Left ventricle myocardium inferior (tissue), 1 donor: ENCODE measurements around the gene TSC22D1. TPM values are rescaled to one million over a fixed set of nuclear protein-coding genes. Genes with fewer than 3 reads are reported as not detected.
"Not testable (repeated sequence)": the region's sequence is repeated elsewhere in the genome, so short reads cannot be mapped to it uniquely, and the experiment has no call there.

Experiments used
- DNase-seq: peaks from one replicate; pipeline ENCODE4 v3.0.0-alpha.2; 2020
- H3K27ac ChIP-seq: fragments of 200-600 bp; replicated peaks from 2 replicates; pipeline ENCODE4 v1.8.0; 2021
- H3K27me3 ChIP-seq: fragments of 200-600 bp; 2 replicates; pipeline ENCODE4 v1.8.0; 2021; ENCODE audit warnings: low read depth
- H3K36me3 ChIP-seq: fragments of 200-600 bp; 2 replicates; pipeline ENCODE4 v1.8.0; 2021
- H3K4me1 ChIP-seq: fragments of 200-600 bp; 2 replicates; pipeline ENCODE4 v1.8.0; 2021
- H3K4me3 ChIP-seq: fragments of 200-600 bp; 2 replicates; pipeline ENCODE4 v1.8.0; 2021; ENCODE audit warnings: mild to moderate bottlenecking, moderate library complexity
- H3K9me3 ChIP-seq: fragments of 200-600 bp; replicated peaks from 2 replicates; pipeline ENCODE4 v1.8.0; 2021
- CTCF ChIP-seq: fragments of 200-600 bp; IDR thresholded peaks from 2 replicates; pipeline ENCODE4 v1.8.0; 2021; ENCODE audit warnings: antibody characterized with exemption, mild to moderate bottlenecking, borderline replicate concordance
- intact Hi-C: fragments of 100-400 bp; cut with micrococcal nuclease; formaldehyde crosslinking; loops from one replicate; pipeline ENCODE4 v1.11.0; 2022
- total RNA-seq: library from RNA; stranded (reverse); fragmentation: NEBNext Ultra II Directional; extraction: Animal tissue kit (Norgen Biotek cat#: 25700); gene quantifications from one replicate; pipeline ENCODE4 v1.2.1, GENCODE V29; 2021
- donor health status: DM: no; HTN: yes; CAD: no; lungs with severe emphysema.

TSC22D1 gene
- total RNA-seq, 1 donor from 2014 or later: 158 TPM

- Histone ChIP-seq H3K27me3 (no peaks in the 10 kb centered on the region), H3K4me3 (no peak overlapping the region), H3K36me3 (no peaks in the 10 kb centered on the region), H3K4me1 (peaks cover 12% of the 10 kb centered on the region), H3K9me3 (no peaks in the 10 kb centered on the region), H3K27ac (no peak overlapping the region)
- TF ChIP-seq CTCF: no peak
- intact Hi-C loops: no loop called here
- no peak for DNase-seq
Observed at GRCh38 chr13:44566601-44567000, 9.5 kb downstream of the TSC22D1 start.

GRCh38 chr13:44565881-44566280, 10.2 kb downstream of the TSC22D1 start:
- H3K27me3 ChIP-seq: no peaks in the 10 kb centered on the region
- no peak for DNase-seq
- no peak overlapping the region for H3K4me3 ChIP-seq
- no peaks in the 10 kb centered on the region for H3K36me3 ChIP-seq
- no peak for TF ChIP-seq CTCF
- H3K4me1 ChIP-seq: peaks cover 4% of the 10 kb centered on the region
- intact Hi-C loops: no loop called here
- no peaks in the 10 kb centered on the region for H3K9me3 ChIP-seq
- H3K27ac ChIP-seq: no peak overlapping the region

- no peak overlapping the region for H3K4me3 ChIP-seq
- no peaks in the 10 kb centered on the region for H3K4me1 ChIP-seq
Observed at GRCh38 chr13:44564936-44565335, 11.2 kb downstream of the TSC22D1 start.

GRCh38 chr13:44562853-44563252, 13.3 kb downstream of the TSC22D1 start:
- H3K36me3 ChIP-seq, H3K27me3 ChIP-seq, H3K9me3 ChIP-seq, intact Hi-C loops, H3K27ac ChIP-seq, H3K4me1 ChIP-seq, H3K4me3 ChIP-seq, DNase-seq: not testable (repeated sequence)

More at GRCh38 chr13:44564936-44565335, 11.2 kb downstream of the TSC22D1 start:
- intact Hi-C loops: no loop called here
- DNase-seq: no peak
- H3K27ac ChIP-seq: no peak overlapping the region
- no peaks in the 10 kb centered on the region for H3K27me3 ChIP-seq
- no peaks in the 10 kb centered on the region for H3K36me3 ChIP-seq
- TF ChIP-seq CTCF: no peak
- H3K9me3 ChIP-seq: no peaks in the 10 kb centered on the region

DNA sequence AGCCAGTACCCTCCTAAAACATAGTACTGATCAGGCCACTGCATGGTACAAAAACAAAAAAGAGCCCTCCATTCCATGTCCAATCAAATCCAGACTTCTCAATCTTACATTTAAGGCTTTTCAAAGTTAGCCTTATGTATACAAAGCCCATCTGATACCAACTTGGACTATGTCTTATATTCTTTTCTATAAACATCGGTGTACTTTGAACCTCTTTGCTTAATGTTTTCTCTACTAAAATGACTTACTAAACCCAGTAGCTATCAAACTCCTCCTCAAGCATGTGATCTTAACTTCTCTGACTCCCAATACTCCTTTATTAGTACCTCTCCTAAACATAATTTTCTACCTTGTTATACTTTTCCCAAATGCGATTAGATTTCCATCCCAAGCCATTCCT, 14.8 kb downstream of the TSC22D1 start:
- Histone ChIP-seq H3K4me1 (no peaks in the 10 kb centered on the region), H3K27me3 (no peaks in the 10 kb centered on the region), H3K36me3 (peaks cover 4% of the 10 kb centered on the region), H3K4me3 (no peak overlapping the region), H3K27ac (no peak overlapping the region), H3K9me3 (no peaks in the 10 kb centered on the region)
- intact Hi-C loops: no loop called here
- DNase-seq: no peak
- no peak for TF ChIP-seq CTCF

- H3K4me3 ChIP-seq: no peak overlapping the region
- TF ChIP-seq CTCF: no peak
- H3K27ac ChIP-seq: no peak overlapping the region
- H3K4me1 ChIP-seq: no peaks in the 10 kb centered on the region
- H3K27me3 ChIP-seq: no peaks in the 10 kb centered on the region
- H3K36me3 ChIP-seq: peaks cover 6% of the 10 kb centered on the region
- H3K9me3 ChIP-seq: no peaks in the 10 kb centered on the region
- no peak for DNase-seq
- intact Hi-C loops: no loop called here
Observed at GRCh38 chr13:44557986-44558385, 18.1 kb downstream of the TSC22D1 start.
